Measurements from ENCODE around the gene TSC22D1. TPM values are rescaled to one million over a fixed set of nuclear protein-coding genes. Genes with fewer than 3 reads are reported as not detected.

Gene TSC22D1
- total and polyA plus RNA-seq, 2 of the 4 experiments (the other 2 are of a cell fraction): 30.8 to 42.2 TPM

DNA sequence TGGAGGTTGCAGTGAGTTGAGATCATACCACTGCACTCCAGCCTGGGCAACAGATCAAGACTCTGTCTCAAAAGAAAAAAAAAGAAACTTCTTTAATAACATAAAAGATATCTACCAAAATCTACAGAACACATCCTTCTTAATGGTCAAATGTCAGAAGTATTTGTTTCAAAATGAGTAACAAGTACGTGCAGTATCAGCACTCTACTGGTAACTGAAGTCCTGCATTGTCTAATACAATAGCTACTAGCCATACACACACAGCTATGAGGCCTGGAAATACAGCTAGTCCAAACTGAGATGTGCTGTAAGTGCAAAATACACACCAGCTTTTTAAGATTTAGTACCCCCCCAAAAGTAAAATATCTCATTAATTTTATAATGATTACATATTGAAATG is 88.1 kb downstream of the TSC22D1 start:
- no peak overlapping the region for H3K4me2 ChIP-seq (ENCODE audit: low read depth, low read length)
- TF ChIP-seq MAZ (IDR thresholded peaks at IDR 0.05; ENCODE audit: borderline replicate concordance, low read depth, low read length) (no peak), SMC3 (IDR thresholded peaks at IDR 0.05; ENCODE audit: low read depth, low read length) (no peak), BHLHE40 (IDR thresholded peaks at IDR 0.05; ENCODE audit: low read depth, low read length) (no peak), RFX5 (IDR thresholded peaks at IDR 0.05; ENCODE audit: low read depth, low read length) (no peak), RAD21 (IDR thresholded peaks at IDR 0.05; ENCODE audit: low read length) (no peak), POLR2A (IDR thresholded peaks at IDR 0.05; ENCODE audit: low read depth, low read length) (no peak), MAFK (IDR thresholded peaks at IDR 0.05; ENCODE audit: low read depth, low read length) (no peak), CHD1 (IDR thresholded peaks at IDR 0.05; ENCODE audit: low read depth, low read length) (no peak), FOS (IDR thresholded peaks at IDR 0.05; ENCODE audit: low read depth, low read length) (no peak), RCOR1 (IDR thresholded peaks at IDR 0.05; ENCODE audit: insufficient replicate concordance, low read length) (no peak), MXI1 (IDR thresholded peaks at IDR 0.05; ENCODE audit: borderline replicate concordance, low read depth, low read length) (no peak), CEBPB (IDR thresholded peaks at IDR 0.05; ENCODE audit: low read depth, low read length) (no peak), NFE2L2 (IDR thresholded peaks at IDR 0.05; ENCODE audit: low read depth, low read length) (no peak)
- TF ChIP-seq, protein P1, sequence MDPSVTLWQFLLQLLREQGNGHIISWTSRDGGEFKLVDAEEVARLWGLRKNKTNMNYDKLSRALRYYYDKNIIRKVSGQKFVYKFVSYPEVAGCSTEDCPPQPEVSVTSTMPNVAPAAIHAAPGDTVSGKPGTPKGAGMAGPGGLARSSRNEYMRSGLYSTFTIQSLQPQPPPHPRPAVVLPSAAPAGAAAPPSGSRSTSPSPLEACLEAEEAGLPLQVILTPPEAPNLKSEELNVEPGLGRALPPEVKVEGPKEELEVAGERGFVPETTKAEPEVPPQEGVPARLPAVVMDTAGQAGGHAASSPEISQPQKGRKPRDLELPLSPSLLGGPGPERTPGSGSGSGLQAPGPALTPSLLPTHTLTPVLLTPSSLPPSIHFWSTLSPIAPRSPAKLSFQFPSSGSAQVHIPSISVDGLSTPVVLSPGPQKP (IDR thresholded peaks at IDR 0.05; ENCODE audit: borderline replicate concordance, low read depth, low read length): no peak
- TF ChIP-seq, protein P2, sequence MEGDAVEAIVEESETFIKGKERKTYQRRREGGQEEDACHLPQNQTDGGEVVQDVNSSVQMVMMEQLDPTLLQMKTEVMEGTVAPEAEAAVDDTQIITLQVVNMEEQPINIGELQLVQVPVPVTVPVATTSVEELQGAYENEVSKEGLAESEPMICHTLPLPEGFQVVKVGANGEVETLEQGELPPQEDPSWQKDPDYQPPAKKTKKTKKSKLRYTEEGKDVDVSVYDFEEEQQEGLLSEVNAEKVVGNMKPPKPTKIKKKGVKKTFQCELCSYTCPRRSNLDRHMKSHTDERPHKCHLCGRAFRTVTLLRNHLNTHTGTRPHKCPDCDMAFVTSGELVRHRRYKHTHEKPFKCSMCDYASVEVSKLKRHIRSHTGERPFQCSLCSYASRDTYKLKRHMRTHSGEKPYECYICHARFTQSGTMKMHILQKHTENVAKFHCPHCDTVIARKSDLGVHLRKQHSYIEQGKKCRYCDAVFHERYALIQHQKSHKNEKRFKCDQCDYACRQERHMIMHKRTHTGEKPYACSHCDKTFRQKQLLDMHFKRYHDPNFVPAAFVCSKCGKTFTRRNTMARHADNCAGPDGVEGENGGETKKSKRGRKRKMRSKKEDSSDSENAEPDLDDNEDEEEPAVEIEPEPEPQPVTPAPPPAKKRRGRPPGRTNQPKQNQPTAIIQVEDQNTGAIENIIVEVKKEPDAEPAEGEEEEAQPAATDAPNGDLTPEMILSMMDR (conservative IDR thresholded peaks at IDR 0.05; ENCODE audit: low read depth, low read length): no peak
- TF ChIP-seq, protein P3, sequence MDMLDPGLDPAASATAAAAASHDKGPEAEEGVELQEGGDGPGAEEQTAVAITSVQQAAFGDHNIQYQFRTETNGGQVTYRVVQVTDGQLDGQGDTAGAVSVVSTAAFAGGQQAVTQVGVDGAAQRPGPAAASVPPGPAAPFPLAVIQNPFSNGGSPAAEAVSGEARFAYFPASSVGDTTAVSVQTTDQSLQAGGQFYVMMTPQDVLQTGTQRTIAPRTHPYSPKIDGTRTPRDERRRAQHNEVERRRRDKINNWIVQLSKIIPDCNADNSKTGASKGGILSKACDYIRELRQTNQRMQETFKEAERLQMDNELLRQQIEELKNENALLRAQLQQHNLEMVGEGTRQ (IDR thresholded peaks at IDR 0.05; ENCODE audit: low read depth, low read length): no peak
- in situ Hi-C loops (cut with MboI; ENCODE audit: low sequenced_read_pairs) (loop anchor here (25.0 kb wide), 1 partner anchor 824 kb away; no protein-coding TSS in a partner anchor), intact Hi-C loops (cut with micrococcal nuclease) (loop anchor here (10.0 kb wide), 1 partner anchor 327 kb away; no protein-coding TSS in a partner anchor), dilution Hi-C loops (cut with HindIII; ENCODE audit: low sequenced_read_pairs, unreplicated experiment) (no loop called here)
- no peak overlapping the region for H3K14ac ChIP-seq (replicated peaks; ENCODE audit: low read depth, low read length)
- ATAC-seq (ENCODE audit: low read depth) (no peak), DNase-seq (no peak)
- H3K9ac ChIP-seq (ENCODE audit: low read depth, low read length): no peak overlapping the region
- no peaks in the 10 kb centered on the region for H3K9me1 ChIP-seq (ENCODE audit: insufficient read depth, low read length)
- WGBS, 2 experiments (ENCODE audit: extremely low coverage in 2 of 2, insufficient read length in 1 of 2): no CpG with 5 or more reads among the region's 1 CpG
- H4K20me1 ChIP-seq (ENCODE audit: insufficient read depth, low read length): no peaks in the 10 kb centered on the region
- no peaks in the 10 kb centered on the region for H3K9me3 ChIP-seq (ENCODE audit: control insufficient read depth, insufficient read depth, low read length)
- H3K23ac ChIP-seq (ENCODE audit: low read depth, low read length): no peak overlapping the region
- H3K18ac ChIP-seq (ENCODE audit: low read depth, low read length): no peak overlapping the region
- H2BK15ac ChIP-seq (ENCODE audit: low read depth, low read length): no peak overlapping the region
- peaks cover 4 to 10% of the 10 kb centered on the region in 2 experiments; a peak in 2 of 4 replicates for H3K79me1 ChIP-seq (ENCODE audit: low read depth in 1 of 2, low read length in 2 of 2)
- no peak overlapping the region for H4K5ac ChIP-seq (ENCODE audit: low read depth, low read length)
- no peak overlapping the region for H4K91ac ChIP-seq (ENCODE audit: insufficient read depth, low read depth, low read length)
- peaks cover 2% of the 10 kb centered on the region; the same call in 1 of the 2 replicates for H3K4me1 ChIP-seq (ENCODE audit: control insufficient read depth, insufficient read depth, low read length)
- no peak overlapping the region for H2AK5ac ChIP-seq (ENCODE audit: low read depth, low read length)
- no peak overlapping the region for H4K8ac ChIP-seq (ENCODE audit: low read depth in 2 of 2, low read length in 2 of 2)
- ChIA-PET CTCF (interaction anchor here (0.7 kb wide), 1 partner anchor 431 kb away, joined by 3 read pairs; no protein-coding TSS in a partner anchor), POLR2A (ENCODE audit: unreplicated experiment) (no interaction called here)
- H2BK120ac ChIP-seq (ENCODE audit: low read depth, low read length): no peak overlapping the region
- no peak overlapping the region for H3K4me3 ChIP-seq (ENCODE audit: insufficient read depth, low read depth, low read length)
- H2AFZ ChIP-seq (replicated peaks; ENCODE audit: low read length, poor library complexity): no peak overlapping the region
- BruUV-seq (replicated peaks): no TSS peak
- H3K56ac ChIP-seq (ENCODE audit: extremely low read depth, insufficient read depth, low read length): no peak overlapping the region
- no peak overlapping the region for H3K4ac ChIP-seq (ENCODE audit: low read depth, low read length)
- no peaks in the 10 kb centered on the region for H3K27me3 ChIP-seq (ENCODE audit: control insufficient read depth, insufficient read depth, low read length)
- H3K27ac ChIP-seq (ENCODE audit: insufficient read depth, low read length): no peak overlapping the region
- H2BK20ac ChIP-seq (ENCODE audit: low read depth, low read length): no peak overlapping the region
- no peak overlapping the region for H2AK9ac ChIP-seq (replicated peaks; ENCODE audit: low read depth, low read length, poor library complexity)
- no peak overlapping the region for H2BK5ac ChIP-seq (ENCODE audit: low read depth, low read length, poor library complexity, severe bottlenecking)
- H3K36me3 ChIP-seq (ENCODE audit: control insufficient read depth, insufficient read depth, low read length): peaks cover 2% of the 10 kb centered on the region; the same call in 1 of the 2 replicates

All from IMR-90 (cell line).